Embryonic facial prominence (tissue), 1 donor: Measurements from ENCODE around the gene AARS2.
"Not testable (repeated sequence)": the region's sequence is repeated elsewhere in the genome, so short reads cannot be mapped to it uniquely, and the experiment has no call there.

ENCODE experiments used
- DNase-seq: peaks from one replicate; pipeline ENCODE4 v3.0.0-alpha.2; 2016; ENCODE audit errors: extremely low spot score

AARS2 gene

GRCh38 chr6:44329858-44330257 lies 16.7 kb upstream of the AARS2 start:
- no peak for DNase-seq

GRCh38 chr6:44328203-44328602 lies 15.1 kb upstream of the AARS2 start:
- DNase-seq, result not testable (repeated sequence)

- no peak for DNase-seq
Observed at GRCh38 chr6:44327760-44328159, 14.6 kb upstream of the AARS2 start.

GRCh38 chr6:44327096-44327495 lies 13.9 kb upstream of the AARS2 start:
- DNase-seq, result no peak

GRCh38 chr6:44321210-44321609 lies 8.1 kb upstream of the AARS2 start:
- no peak for DNase-seq

- not testable (repeated sequence) for DNase-seq
Observed at GRCh38 chr6:44317136-44317631, 4.0 kb upstream of the AARS2 start.

- no peak for DNase-seq
Observed at GRCh38 chr6:44316481-44316880, 3.3 kb upstream of the AARS2 start.

GRCh38 chr6:44315951-44316350 lies 2.8 kb upstream of the AARS2 start:
- DNase-seq, result no peak

- DNase-seq, result no peak
Observed at GRCh38 chr6:44315516-44315915, 2.4 kb upstream of the AARS2 start.

- not testable (repeated sequence) for DNase-seq
Observed at GRCh38 chr6:44314657-44315056, 1.5 kb upstream of the AARS2 start.

GRCh38 chr6:44311767-44312166 lies 1.4 kb downstream of the AARS2 start:
- no peak for DNase-seq

- no peak for DNase-seq
Observed at GRCh38 chr6:44311304-44311703, 1.8 kb downstream of the AARS2 start.

GRCh38 chr6:44310241-44310640 lies 2.9 kb downstream of the AARS2 start:
- DNase-seq, result no peak

- DNase-seq, result no peak
Observed at GRCh38 chr6:44309631-44310030, 3.5 kb downstream of the AARS2 start.

- no peak for DNase-seq
Observed at GRCh38 chr6:44309092-44309491, 4.1 kb downstream of the AARS2 start.

- no peak for DNase-seq
Observed at GRCh38 chr6:44307217-44307616, 5.9 kb downstream of the AARS2 start.

- DNase-seq, result no peak
Observed at GRCh38 chr6:44306710-44307109, 6.4 kb downstream of the AARS2 start.

GRCh38 chr6:44305200-44305725 lies 7.9 kb downstream of the AARS2 start:
- DNase-seq, result no peak

- no peak for DNase-seq
Observed at GRCh38 chr6:44304282-44305199, 8.6 kb downstream of the AARS2 start.

- no peak for DNase-seq
Observed at GRCh38 chr6:44303842-44304241, 9.3 kb downstream of the AARS2 start.

- no peak for DNase-seq
Observed at GRCh38 chr6:44302856-44303255, 10.3 kb downstream of the AARS2 start.

GRCh38 chr6:44301782-44302564 lies 11.2 kb downstream of the AARS2 start:
- no peak for DNase-seq
